WERI-Rb-1 (cell line): ENCODE data around the gene ZBTB21.

Experiments
- DNase-seq: peaks from one replicate; pipeline ENCODE4 v3.0.0-alpha.2; 2020
- H3K27ac ChIP-seq: fragments of 250-450 bp; sonication (Bioruptor Pico); 2 replicates; pipeline ENCODE4 v1.5.1; 2020; ENCODE audit warnings: mild to moderate bottlenecking, moderate library complexity
- H3K27me3 ChIP-seq: fragments of 250-450 bp; sonication (Bioruptor Pico); 2 replicates; pipeline ENCODE4 v1.5.1; 2021; ENCODE audit warnings: mild to moderate bottlenecking, low read depth, moderate library complexity; ENCODE audit not compliant: insufficient read depth, severe bottlenecking
- H3K36me3 ChIP-seq: fragments of 250-450 bp; sonication (Bioruptor Pico); 2 replicates; pipeline ENCODE4 v1.5.1; 2020; ENCODE audit warnings: mild to moderate bottlenecking, moderate library complexity
- H3K4me3 ChIP-seq: 2 replicates; pipeline ENCODE4 v1.5.1; 2011; ENCODE audit warnings: low read depth, mild to moderate bottlenecking, control low read depth, low read length
- H3K9me3 ChIP-seq: fragments of 250-450 bp; sonication (Bioruptor Pico); 2 replicates; pipeline ENCODE4 v1.5.1; 2021; ENCODE audit warnings: mild to moderate bottlenecking, moderate library complexity; ENCODE audit not compliant: severe bottlenecking
- TF ChIP-seq, protein P1 (sequence below): IDR thresholded peaks from 2 replicates; pipeline ENCODE4 v1.5.1; 2011; ENCODE audit warnings: low read depth, mild to moderate bottlenecking, control low read depth, inconsistent platforms, low read length

ZBTB21 gene

DNA sequence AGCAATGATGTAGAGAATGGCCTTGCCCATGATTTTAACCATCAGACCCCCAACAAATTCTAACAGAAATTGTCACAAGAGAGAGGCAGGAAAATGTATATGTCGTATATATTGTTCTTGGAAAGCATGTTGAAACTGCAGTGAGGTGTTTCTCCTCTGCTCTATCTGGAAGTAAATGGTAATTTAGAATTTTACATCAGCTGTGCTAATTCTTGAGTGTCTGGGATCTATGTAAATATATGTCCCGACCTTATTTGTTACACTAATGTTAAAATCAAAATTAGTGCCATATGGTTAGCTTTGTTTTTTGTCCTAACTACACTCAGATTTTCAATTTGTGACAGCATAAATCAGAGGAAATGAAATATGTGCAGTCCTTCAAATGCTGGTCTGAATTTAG is 20.5 kb downstream of the ZBTB21 start:
- H3K9me3 ChIP-seq, result no peaks in the 10 kb centered on the region
- H3K36me3 ChIP-seq, result peaks cover 50% of the 10 kb centered on the region
- H3K27ac ChIP-seq, result no peak overlapping the region
- DNase-seq, result no peak
- no peak overlapping the region for H3K4me3 ChIP-seq
- TF ChIP-seq, protein P1, sequence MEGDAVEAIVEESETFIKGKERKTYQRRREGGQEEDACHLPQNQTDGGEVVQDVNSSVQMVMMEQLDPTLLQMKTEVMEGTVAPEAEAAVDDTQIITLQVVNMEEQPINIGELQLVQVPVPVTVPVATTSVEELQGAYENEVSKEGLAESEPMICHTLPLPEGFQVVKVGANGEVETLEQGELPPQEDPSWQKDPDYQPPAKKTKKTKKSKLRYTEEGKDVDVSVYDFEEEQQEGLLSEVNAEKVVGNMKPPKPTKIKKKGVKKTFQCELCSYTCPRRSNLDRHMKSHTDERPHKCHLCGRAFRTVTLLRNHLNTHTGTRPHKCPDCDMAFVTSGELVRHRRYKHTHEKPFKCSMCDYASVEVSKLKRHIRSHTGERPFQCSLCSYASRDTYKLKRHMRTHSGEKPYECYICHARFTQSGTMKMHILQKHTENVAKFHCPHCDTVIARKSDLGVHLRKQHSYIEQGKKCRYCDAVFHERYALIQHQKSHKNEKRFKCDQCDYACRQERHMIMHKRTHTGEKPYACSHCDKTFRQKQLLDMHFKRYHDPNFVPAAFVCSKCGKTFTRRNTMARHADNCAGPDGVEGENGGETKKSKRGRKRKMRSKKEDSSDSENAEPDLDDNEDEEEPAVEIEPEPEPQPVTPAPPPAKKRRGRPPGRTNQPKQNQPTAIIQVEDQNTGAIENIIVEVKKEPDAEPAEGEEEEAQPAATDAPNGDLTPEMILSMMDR, result no peak
- no peaks in the 10 kb centered on the region for H3K27me3 ChIP-seq

DNA sequence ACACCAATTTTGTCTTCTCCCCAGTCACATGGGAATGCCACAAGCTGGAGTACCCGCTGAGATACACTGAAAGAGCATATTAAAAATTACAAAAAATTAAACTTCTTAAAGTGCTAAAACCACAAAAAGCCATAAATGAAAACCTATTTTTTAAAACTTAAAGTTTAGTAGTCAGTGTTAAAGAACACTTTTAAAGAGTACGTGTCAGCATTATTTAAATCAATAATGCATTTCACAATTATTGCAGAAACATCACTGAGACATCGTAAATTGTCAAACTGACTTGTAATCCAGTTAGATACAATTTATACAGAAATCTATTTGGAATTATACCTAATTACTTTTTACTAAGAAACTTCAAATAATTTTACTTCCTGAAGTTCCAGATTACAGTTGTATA is 22.9 kb downstream of the ZBTB21 start:
- peaks cover 4% of the 10 kb centered on the region for H3K9me3 ChIP-seq
- no peak overlapping the region for H3K27ac ChIP-seq
- no peak overlapping the region for H3K4me3 ChIP-seq
- H3K36me3 ChIP-seq, result peaks cover 27% of the 10 kb centered on the region
- no peaks in the 10 kb centered on the region for H3K27me3 ChIP-seq
- TF ChIP-seq, protein P1, result no peak
- no peak for DNase-seq

DNA sequence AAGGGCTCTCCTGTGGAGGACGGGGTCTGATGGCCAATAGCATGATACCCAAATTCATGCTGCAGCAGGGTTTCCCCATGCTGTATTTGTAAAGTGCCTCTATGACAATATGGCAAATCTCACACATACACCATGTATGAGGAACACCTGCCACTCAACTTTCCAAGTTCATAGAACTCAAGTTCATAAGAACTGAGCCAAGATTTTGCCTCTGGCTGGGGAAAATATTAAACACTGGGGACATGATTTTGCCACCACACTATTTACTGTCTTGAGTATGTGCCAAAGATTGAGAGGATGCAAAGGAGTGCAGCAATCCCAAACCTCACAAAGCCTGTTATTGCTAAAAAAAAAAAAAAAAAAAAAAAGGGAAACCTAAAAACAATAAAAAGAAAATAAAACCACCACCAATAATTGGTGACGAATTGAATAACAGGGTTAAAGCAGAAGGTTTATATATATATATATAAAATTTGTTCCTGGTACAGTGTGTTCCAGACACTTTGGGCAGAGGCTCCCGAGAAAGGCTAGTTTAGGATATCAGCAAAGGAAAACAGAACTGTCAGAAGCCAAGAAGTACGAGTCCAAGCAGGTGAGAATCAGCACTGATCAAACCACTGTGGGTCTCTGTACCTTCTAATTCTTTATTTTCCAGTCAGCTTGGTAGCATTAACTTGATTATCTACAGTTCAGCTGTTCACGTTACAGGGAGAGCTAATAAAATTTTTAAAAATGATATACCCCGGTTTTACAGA is 24.3 kb downstream of the ZBTB21 start:
- Histone ChIP-seq H3K27ac (no peak overlapping the region), H3K9me3 (peaks cover 4% of the 10 kb centered on the region), H3K4me3 (no peak overlapping the region), H3K36me3 (peaks cover 12% of the 10 kb centered on the region), H3K27me3 (no peaks in the 10 kb centered on the region)
- DNase-seq, result no peak
- TF ChIP-seq, protein P1, result no peak

DNA sequence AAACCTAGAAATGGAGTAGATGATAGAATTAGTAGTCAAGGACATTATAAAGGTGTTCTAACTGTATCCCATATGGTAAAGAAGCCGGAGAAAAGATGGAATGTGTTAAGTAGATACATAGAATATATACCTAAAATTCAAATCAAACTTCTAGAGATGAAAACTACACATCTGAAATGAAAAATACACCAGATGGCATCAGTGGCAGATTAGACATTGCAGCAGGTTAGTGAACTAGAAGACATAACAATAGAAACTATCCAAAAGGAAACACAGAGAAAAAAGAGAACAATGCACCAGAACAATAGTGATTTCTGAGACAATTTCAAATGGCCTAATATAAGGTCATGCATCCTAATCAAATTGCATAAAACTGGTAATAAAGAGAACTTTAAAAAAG is 26.9 kb downstream of the ZBTB21 start:
- H3K36me3 ChIP-seq, result no peaks in the 10 kb centered on the region
- no peak for DNase-seq
- no peaks in the 10 kb centered on the region for H3K27me3 ChIP-seq
- no peak overlapping the region for H3K4me3 ChIP-seq
- TF ChIP-seq, protein P1, result no peak
- no peak overlapping the region for H3K27ac ChIP-seq
- H3K9me3 ChIP-seq, result peaks cover 19% of the 10 kb centered on the region

DNA sequence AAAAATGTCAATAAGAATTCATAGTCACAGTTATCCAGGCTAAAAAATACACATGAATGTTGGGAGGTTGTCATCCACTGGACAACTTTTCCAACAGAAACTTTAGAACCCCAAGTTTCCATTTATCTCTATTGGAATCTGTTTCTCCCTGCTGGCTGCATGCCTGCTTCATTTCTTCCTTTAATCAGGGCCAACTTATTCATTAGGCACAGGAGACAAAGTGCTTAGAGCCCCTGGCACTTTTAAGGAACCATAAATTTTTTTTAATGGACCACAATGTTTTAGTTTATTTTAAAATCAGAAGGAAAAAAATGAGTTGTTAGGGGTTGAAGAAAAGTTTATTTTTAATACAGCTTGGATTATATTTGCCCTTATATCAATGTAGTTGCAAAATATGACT is 29.6 kb downstream of the ZBTB21 start:
- TF ChIP-seq, protein P1, result no peak

More for the DNA sequence above, 29.6 kb downstream of the ZBTB21 start:
- no peaks in the 10 kb centered on the region for H3K36me3 ChIP-seq
- DNase-seq, result no peak
- H3K27ac ChIP-seq, result no peak overlapping the region
- H3K9me3 ChIP-seq, result peaks cover 19% of the 10 kb centered on the region
- H3K4me3 ChIP-seq, result no peak overlapping the region
- H3K27me3 ChIP-seq, result no peaks in the 10 kb centered on the region
